OCI-LY3 (cell line): Measurements from ENCODE around the gene IFRD2.

ENCODE experiments used
- CTCF ChIP-seq: fragments of 200-600, 300-600 bp; sonication (generic); IDR thresholded peaks from 2 replicates; pipeline ENCODE4 v1.5.1; 2014; ENCODE audit warnings: antibody characterized with exemption, low read length, low read depth
- EZH2phosphoT487 ChIP-seq: fragments of 200-600 bp; shearing (Covaris generic); IDR thresholded peaks from 2 replicates; pipeline ENCODE4 v1.6.1; 2018; ENCODE audit warnings: antibody characterized with exemption, mixed run types, low read depth

GRCh38 chr3:50288387-50289007, 3.7 kb downstream of the IFRD2 start:
- TF ChIP-seq CTCF = no peak
- no peak for TF ChIP-seq EZH2phosphoT487
